Measurements from ENCODE around the gene SLC29A2. TPM values are rescaled to one million over a fixed set of nuclear protein-coding genes. Genes with fewer than 3 reads are reported as not detected.

The SLC29A2 gene
- total and polyA plus RNA-seq, 12 donors, result 7.8 to 50.6 (median 9.8) TPM

DNA sequence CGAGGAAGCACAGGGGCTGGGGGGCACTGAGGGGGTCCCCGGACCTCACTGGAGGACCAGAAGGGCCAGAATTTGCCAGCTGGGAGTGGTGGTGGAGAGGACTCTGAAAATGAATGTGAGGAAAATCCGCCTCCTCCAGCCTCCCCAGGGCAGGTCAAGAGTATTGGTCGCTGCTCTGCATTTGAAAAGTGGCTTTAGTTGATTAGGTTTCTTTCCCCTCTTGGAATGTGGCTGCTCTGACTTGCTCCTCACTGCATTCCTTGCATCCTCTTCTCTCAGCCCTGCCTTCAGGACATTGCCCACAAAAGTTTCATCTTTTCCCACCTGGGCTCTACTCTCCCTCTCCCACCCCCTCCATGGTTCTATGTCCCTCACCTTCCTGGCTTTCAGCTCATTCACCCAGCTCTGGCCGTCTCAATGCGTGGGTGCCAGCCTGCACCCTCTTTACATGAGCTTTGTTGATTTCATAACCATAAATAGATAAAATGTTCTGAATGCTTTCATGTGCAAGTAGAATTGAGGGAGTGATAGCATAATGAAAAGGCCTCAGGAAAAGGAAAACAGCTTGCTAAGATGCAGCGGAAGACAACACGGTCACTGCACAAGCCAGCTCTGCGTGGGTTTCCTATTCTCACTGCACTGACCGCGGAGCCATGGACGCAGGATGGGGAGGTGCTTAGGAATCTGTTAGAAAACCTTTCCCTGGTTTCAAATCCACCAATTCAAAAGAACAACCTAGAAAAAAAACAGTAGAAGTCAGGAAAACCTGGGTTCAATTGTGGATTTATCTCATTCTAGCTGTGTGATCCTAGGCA is 42.8 kb upstream of the SLC29A2 start:
- H3K9me3 ChIP-seq, result no peaks in the 10 kb centered on the region
- peaks cover 0 to 40% (median 13%) of the 10 kb centered on the region in 7 donors for H3K27me3 ChIP-seq
- peaks cover 0 to 31% (median 15%) of the 10 kb centered on the region in 9 donors for H3K4me1 ChIP-seq
- DNase-seq, result no peak
- intact Hi-C loops (cut with DNase I), result loop anchor here in 4 of 10 donors (5.0 to 10.0 kb wide), 3 partner anchors 263 to 420 kb away; partner anchors contain the start of gene RBM4B (in 1 of the 4)
- no peak overlapping the region for H3K27ac ChIP-seq
- WGBS, 2 donors, result 65 to 70% methylated on average over 12 of the region's 12 CpGs
- no peaks in the 10 kb centered on the region for H3K36me3 ChIP-seq
- no peak overlapping the region for H3K4me3 ChIP-seq
- no peak for ATAC-seq
- TF ChIP-seq, protein P1, sequence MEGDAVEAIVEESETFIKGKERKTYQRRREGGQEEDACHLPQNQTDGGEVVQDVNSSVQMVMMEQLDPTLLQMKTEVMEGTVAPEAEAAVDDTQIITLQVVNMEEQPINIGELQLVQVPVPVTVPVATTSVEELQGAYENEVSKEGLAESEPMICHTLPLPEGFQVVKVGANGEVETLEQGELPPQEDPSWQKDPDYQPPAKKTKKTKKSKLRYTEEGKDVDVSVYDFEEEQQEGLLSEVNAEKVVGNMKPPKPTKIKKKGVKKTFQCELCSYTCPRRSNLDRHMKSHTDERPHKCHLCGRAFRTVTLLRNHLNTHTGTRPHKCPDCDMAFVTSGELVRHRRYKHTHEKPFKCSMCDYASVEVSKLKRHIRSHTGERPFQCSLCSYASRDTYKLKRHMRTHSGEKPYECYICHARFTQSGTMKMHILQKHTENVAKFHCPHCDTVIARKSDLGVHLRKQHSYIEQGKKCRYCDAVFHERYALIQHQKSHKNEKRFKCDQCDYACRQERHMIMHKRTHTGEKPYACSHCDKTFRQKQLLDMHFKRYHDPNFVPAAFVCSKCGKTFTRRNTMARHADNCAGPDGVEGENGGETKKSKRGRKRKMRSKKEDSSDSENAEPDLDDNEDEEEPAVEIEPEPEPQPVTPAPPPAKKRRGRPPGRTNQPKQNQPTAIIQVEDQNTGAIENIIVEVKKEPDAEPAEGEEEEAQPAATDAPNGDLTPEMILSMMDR (IDR thresholded peaks at IDR 0.05), result no peak

DNA sequence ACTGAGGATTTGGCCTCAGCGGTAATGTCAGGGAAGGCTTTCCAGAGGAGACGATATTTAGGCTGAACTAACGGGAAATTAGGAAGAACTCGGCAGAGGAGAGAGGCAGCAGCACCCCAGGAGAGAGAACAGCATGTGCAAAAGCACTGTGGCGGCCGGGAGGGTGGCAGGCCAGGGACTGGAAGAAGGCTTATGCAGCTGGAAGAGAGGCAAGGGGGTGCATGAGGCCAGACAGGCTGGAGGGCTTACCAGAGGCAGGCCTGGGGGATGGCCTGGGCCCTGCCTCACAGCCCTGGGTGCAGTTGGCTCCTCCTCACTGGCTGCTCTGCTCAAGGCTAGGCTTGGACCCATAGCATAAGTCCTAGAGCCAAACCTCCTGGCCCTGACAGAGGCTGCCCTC is 41.6 kb upstream of the SLC29A2 start:
- TF ChIP-seq, protein P1 (IDR thresholded peaks at IDR 0.05), result no peak
- intact Hi-C loops (cut with DNase I), result loop anchor here in 4 of 10 donors (5.0 to 10.0 kb wide), 3 partner anchors 264 to 422 kb away; partner anchors contain the start of gene RBM4B (in 1 of the 4)
- no peaks in the 10 kb centered on the region for H3K9me3 ChIP-seq
- H3K27ac ChIP-seq, result no peak overlapping the region
- no peak for ATAC-seq
- peaks cover 0 to 36% (median 15%) of the 10 kb centered on the region in 7 donors for H3K27me3 ChIP-seq
- H3K4me1 ChIP-seq, result peaks cover 0 to 29% (median 15%) of the 10 kb centered on the region in 9 donors
- DNase-seq, result no peak
- 80 to 85% methylated on average over 6 of the region's 6 CpGs for WGBS, 2 donors
- no peak overlapping the region for H3K4me3 ChIP-seq
- H3K36me3 ChIP-seq, result no peaks in the 10 kb centered on the region

GRCh38 chr11:66412110-66412509 is 40.5 kb upstream of the SLC29A2 start:
- peaks cover 0 to 22% (median 10%) of the 10 kb centered on the region in 9 donors for H3K4me1 ChIP-seq
- WGBS, 2 donors, result 61 to 65% methylated on average over 7 of the region's 7 CpGs
- DNase-seq (no peak), ATAC-seq (no peak)
- H3K36me3 ChIP-seq, result no peaks in the 10 kb centered on the region
- no peak overlapping the region for H3K27ac ChIP-seq
- intact Hi-C loops (cut with DNase I), result loop anchor here in 4 of 10 donors (5.0 to 10.0 kb wide), 3 partner anchors 265 to 423 kb away; partner anchors contain the start of gene RBM4B (in 1 of the 4)
- H3K4me3 ChIP-seq, result no peak overlapping the region
- H3K9me3 ChIP-seq, result no peaks in the 10 kb centered on the region
- peaks cover 0 to 32% (median 16%) of the 10 kb centered on the region in 7 donors for H3K27me3 ChIP-seq
- TF ChIP-seq, protein P1 (IDR thresholded peaks at IDR 0.05), result no peak

- Histone ChIP-seq H3K4me3 (no peak overlapping the region), H3K27ac (no peak overlapping the region)
- intact Hi-C loops (cut with DNase I), result loop anchor here in 4 of 10 donors (5.0 to 10.0 kb wide), 3 partner anchors 266 to 423 kb away; partner anchors contain the start of gene RBM4B (in 1 of the 4)
Measured at GRCh38 chr11:66411323-66411722, 39.8 kb upstream of the SLC29A2 start.

More at GRCh38 chr11:66411323-66411722, 39.8 kb upstream of the SLC29A2 start:
- WGBS, 2 donors, result 68 to 71% methylated on average over 4 of the region's 4 CpGs
- TF ChIP-seq, protein P1 (IDR thresholded peaks at IDR 0.05), result no peak
- no peaks in the 10 kb centered on the region for H3K36me3 ChIP-seq
- DNase-seq (no peak), ATAC-seq (no peak)
- H3K4me1 ChIP-seq, result peaks cover 0 to 16% (median 10%) of the 10 kb centered on the region in 9 donors
- H3K9me3 ChIP-seq, result no peaks in the 10 kb centered on the region
- H3K27me3 ChIP-seq, result peaks cover 0 to 28% (median 16%) of the 10 kb centered on the region in 7 donors
